NCI-H2196 treated with DMSO at 0.1 percent for 48 hours (cell line): Measurements from ENCODE around the gene NDUFA12.
"Not testable (repeated sequence)": the region's sequence is repeated elsewhere in the genome, so short reads cannot be mapped to it uniquely, and the experiment has no call there.

Experiments used
- DNase-seq: peaks from one replicate; lab custom pipeline; 2025; ENCODE audit not compliant: unreplicated experiment; lab: John Stamatoyannopoulos, UW

The NDUFA12 gene

GRCh38 chr12:95003213-95003920 is at the start of gene NDUFA12:
TSS of gene NDUFA12 (minus strand) at chr12:95003697. CDS start at chr12:95003680, 17 bp downstream.
- peak; percentile 93 for DNase-seq

- DNase-seq: no peak
Measured at GRCh38 chr12:95051241-95051640, 47.7 kb upstream of the NDUFA12 start.

GRCh38 chr12:95037906-95038305 is 34.4 kb upstream of the NDUFA12 start:
- no peak for DNase-seq

- DNase-seq: no peak
Measured at GRCh38 chr12:95034750-95035149, 31.3 kb upstream of the NDUFA12 start.

GRCh38 chr12:95022477-95022876 is 19.0 kb upstream of the NDUFA12 start:
- DNase-seq: no peak

- no peak for DNase-seq
Measured at GRCh38 chr12:95017482-95017881, 14.0 kb upstream of the NDUFA12 start.

- DNase-seq: no peak
Measured at GRCh38 chr12:95016120-95016519, 12.6 kb upstream of the NDUFA12 start.

- no peak for DNase-seq
Measured at GRCh38 chr12:95014554-95014953, 11.1 kb upstream of the NDUFA12 start.

GRCh38 chr12:95006206-95006605 is 2.7 kb upstream of the NDUFA12 start:
- DNase-seq: no peak

- DNase-seq: no peak
Measured at GRCh38 chr12:95004610-95005009, 1.1 kb upstream of the NDUFA12 start.

- no peak for DNase-seq
Measured at GRCh38 chr12:95003921-95004272, 400 bp upstream of the NDUFA12 start.

- no peak for DNase-seq
Measured at GRCh38 chr12:95002754-95003153, 743 bp downstream of the NDUFA12 start.

- no peak for DNase-seq
Measured at GRCh38 chr12:94998326-94998725, 5.2 kb downstream of the NDUFA12 start.

- no peak for DNase-seq
Measured at GRCh38 chr12:94997726-94998125, 5.8 kb downstream of the NDUFA12 start.

- DNase-seq: no peak
Measured at GRCh38 chr12:94997061-94997460, 6.4 kb downstream of the NDUFA12 start.

- DNase-seq: no peak
Measured at GRCh38 chr12:94994312-94994711, 9.2 kb downstream of the NDUFA12 start.

- not testable (repeated sequence) for DNase-seq
Measured at GRCh38 chr12:94993855-94994254, 9.6 kb downstream of the NDUFA12 start.

- no peak for DNase-seq
Measured at GRCh38 chr12:94990222-94990621, 13.3 kb downstream of the NDUFA12 start.

GRCh38 chr12:94988471-94988870 is 15.0 kb downstream of the NDUFA12 start:
- DNase-seq: no peak

GRCh38 chr12:94987801-94988200 is 15.7 kb downstream of the NDUFA12 start:
- no peak for DNase-seq

- DNase-seq: no peak
Measured at GRCh38 chr12:94987076-94987669, 16.3 kb downstream of the NDUFA12 start.

GRCh38 chr12:94985099-94985498 is 18.4 kb downstream of the NDUFA12 start:
- DNase-seq: not testable (repeated sequence)

GRCh38 chr12:94983321-94983720 is 20.2 kb downstream of the NDUFA12 start:
- DNase-seq: no peak
